ENCODE measurements around the gene AFAP1L2. TPM values are rescaled to one million over a fixed set of nuclear protein-coding genes. Genes with fewer than 3 reads are reported as not detected.
A peak's percentile ranks its signal among the peaks of the same experiment; 100 is the strongest.

Gene AFAP1L2
- total and polyA plus RNA-seq, 9 of the 15 experiments (the other 6 are each of a cell fraction or from before 2014, with no cell fraction given), result 0.07 TPM; not detected in 8

GRCh38 chr10:114444819-114445218 lies 40.5 kb upstream of the AFAP1L2 start:
- no peaks in the 10 kb centered on the region for H4K20me1 ChIP-seq (replicated peaks; ENCODE audit: control insufficient read depth, insufficient read depth, low read length)
- no peak for TF ChIP-seq DEAF1 (CRISPR knock-in tag; IDR thresholded peaks at IDR 0.05)
- TF ChIP-seq CGGBP1 (CRISPR knock-in tag; IDR thresholded peaks at IDR 0.05), result no peak
- no peak for TF ChIP-seq FUS (optimal IDR thresholded peaks at IDR 0.05; ENCODE audit: low read depth, low read length)
- no peak for TF ChIP-seq SP1 (CRISPR knock-in tag; IDR thresholded peaks at IDR 0.05)
- H3K9me1 ChIP-seq (ENCODE audit: control insufficient read depth, insufficient read depth, low read length), result no peaks in the 10 kb centered on the region
- H2AFZ ChIP-seq (ENCODE audit: low read depth, low read length), result no peak overlapping the region
- in situ Hi-C loops (cut with MboI) (no loop called here), intact Hi-C loops (cut with micrococcal nuclease) (no loop called here)
- no peak overlapping the region for H3K4me2 ChIP-seq (ENCODE audit: insufficient read depth, low read length)
- CTCF ChIA-PET (ENCODE audit: low intra/inter-chr PET ratio), result no interaction called here
- BruUV-seq (replicated peaks), result no TSS peak
- no peaks in the 10 kb centered on the region for H3K4me1 ChIP-seq (replicated peaks in 1 of 2; ENCODE audit: control insufficient read depth in 2 of 2, insufficient read depth in 2 of 2, low read length in 2 of 2)
- H3K36me3 ChIP-seq (ENCODE audit: control insufficient read depth, insufficient read depth, low read length), result no peaks in the 10 kb centered on the region
- H3K79me2 ChIP-seq (ENCODE audit: control insufficient read depth, insufficient read depth, low read length), result no peaks in the 10 kb centered on the region
- H3K9ac ChIP-seq (ENCODE audit: insufficient read depth in 1 of 2, low read depth in 2 of 2, low read length in 2 of 2), result no peak overlapping the region
- H3K27ac ChIP-seq (ENCODE audit: extremely low read depth, low read depth, low read length), result no peak overlapping the region
- no peaks in the 10 kb centered on the region for H3K9me3 ChIP-seq (replicated peaks; ENCODE audit: control insufficient read depth, insufficient read depth, low read depth, low read length)
- FAIRE-seq, result no peak
- ATAC-seq, result no peak
- no peak overlapping the region for H3K4me3 ChIP-seq
- POLR2A ChIA-PET, result no interaction called here
- DNase-seq (ENCODE audit: extremely low read depth in 1 of 4, low spot score in 3 of 4), result no peak
- no peaks in the 10 kb centered on the region; a peak in 1 of 5 replicates for H3K27me3 ChIP-seq (ENCODE audit: control insufficient read depth in 2 of 2, insufficient read depth in 2 of 2, low read length in 2 of 2)

- Histone ChIP-seq H2AFZ (ENCODE audit: low read depth, low read length) (no peak overlapping the region), H3K9me3 (replicated peaks; ENCODE audit: control insufficient read depth, insufficient read depth, low read depth, low read length) (no peaks in the 10 kb centered on the region), H4K20me1 (replicated peaks; ENCODE audit: control insufficient read depth, insufficient read depth, low read length) (no peaks in the 10 kb centered on the region), H3K4me1 (replicated peaks in 1 of 2; ENCODE audit: control insufficient read depth in 2 of 2, insufficient read depth in 2 of 2, low read length in 2 of 2) (no peaks in the 10 kb centered on the region), H3K4me3 (no peak overlapping the region), H3K79me2 (ENCODE audit: control insufficient read depth, insufficient read depth, low read length) (no peaks in the 10 kb centered on the region), H3K36me3 (ENCODE audit: control insufficient read depth, insufficient read depth, low read length) (no peaks in the 10 kb centered on the region), H3K27ac (ENCODE audit: extremely low read depth, low read depth, low read length) (no peak overlapping the region), H3K9ac (ENCODE audit: insufficient read depth in 1 of 2, low read depth in 2 of 2, low read length in 2 of 2) (no peak overlapping the region), H3K4me2 (ENCODE audit: insufficient read depth, low read length) (no peak overlapping the region), H3K9me1 (ENCODE audit: control insufficient read depth, insufficient read depth, low read length) (no peaks in the 10 kb centered on the region), H3K27me3 (ENCODE audit: control insufficient read depth in 2 of 2, insufficient read depth in 2 of 2, low read length in 2 of 2) (no peaks in the 10 kb centered on the region; a peak in 1 of 5 replicates)
- 0% methylated on average over 4 of the region's 4 CpGs for WGBS (ENCODE audit: insufficient coverage, low coverage, missing lambda C conversion rate)
- FAIRE-seq, result no peak
- no TSS peak for BruUV-seq (replicated peaks)
- no peak for ATAC-seq
- CTCF ChIA-PET (ENCODE audit: low intra/inter-chr PET ratio), result no interaction called here
- in situ Hi-C loops (cut with MboI), result no loop called here
- POLR2A ChIA-PET, result no interaction called here
- intact Hi-C loops (cut with micrococcal nuclease), result no loop called here
- DNase-seq (ENCODE audit: extremely low read depth in 1 of 4, low spot score in 3 of 4), result no peak
- 0 out of 2 replicates have a peak, but pooled peaks have one; percentile 21 for TF ChIP-seq TEAD4 (IDR thresholded peaks at IDR 0.05; ENCODE audit: low read length)
- no peak for TF ChIP-seq TEAD4 (CRISPR knock-in tag; IDR thresholded peaks at IDR 0.05; ENCODE audit: borderline replicate concordance)
- no peak for TF ChIP-seq FOXO4 (CRISPR knock-in tag; IDR thresholded peaks at IDR 0.05)
- TF ChIP-seq EHMT2 (IDR thresholded peaks at IDR 0.05), result no peak
- TF ChIP-seq SMARCE1 (IDR thresholded peaks at IDR 0.05), result no peak
- TF ChIP-seq ZNF239 (CRISPR knock-in tag; IDR thresholded peaks at IDR 0.05), result no peak
- TF ChIP-seq CBFA2T2 (conservative IDR thresholded peaks at IDR 0.05), result peak; percentile 17; the same call in 1 of the 2 replicates
- peak; percentile 19 for TF ChIP-seq CCNT2 (IDR thresholded peaks at IDR 0.05; ENCODE audit: borderline replicate concordance, extremely low read depth, insufficient read length, low read depth, low read length)
- TF ChIP-seq USF1 (CRISPR knock-in tag; IDR thresholded peaks at IDR 0.05), result no peak
- 0 out of 2 replicates have a peak, but pooled peaks have one; percentile 38 for TF ChIP-seq CBFA2T3 (IDR thresholded peaks at IDR 0.05)
Observed at GRCh38 chr10:114442091-114442630, 37.9 kb upstream of the AFAP1L2 start.

All from K562 (cell line).